C4-2B (cell line): ENCODE results near the gene GNG4.

Experiments
- H3K27ac ChIP-seq: fragments of 450-650 bp; 2 replicates; pipeline ENCODE4 v1.5.1; 2017
- ZFX ChIP-seq: fragments of 450-650 bp; IDR thresholded peaks from 2 replicates; pipeline ENCODE4 v1.6.1; 2017
- TF ChIP-seq, protein P1 (sequence below): fragments of 450-650 bp; conservative IDR thresholded peaks from 2 replicates; pipeline ENCODE4 v1.5.1; 2017; ENCODE audit warnings: mild to moderate bottlenecking

The GNG4 gene

DNA sequence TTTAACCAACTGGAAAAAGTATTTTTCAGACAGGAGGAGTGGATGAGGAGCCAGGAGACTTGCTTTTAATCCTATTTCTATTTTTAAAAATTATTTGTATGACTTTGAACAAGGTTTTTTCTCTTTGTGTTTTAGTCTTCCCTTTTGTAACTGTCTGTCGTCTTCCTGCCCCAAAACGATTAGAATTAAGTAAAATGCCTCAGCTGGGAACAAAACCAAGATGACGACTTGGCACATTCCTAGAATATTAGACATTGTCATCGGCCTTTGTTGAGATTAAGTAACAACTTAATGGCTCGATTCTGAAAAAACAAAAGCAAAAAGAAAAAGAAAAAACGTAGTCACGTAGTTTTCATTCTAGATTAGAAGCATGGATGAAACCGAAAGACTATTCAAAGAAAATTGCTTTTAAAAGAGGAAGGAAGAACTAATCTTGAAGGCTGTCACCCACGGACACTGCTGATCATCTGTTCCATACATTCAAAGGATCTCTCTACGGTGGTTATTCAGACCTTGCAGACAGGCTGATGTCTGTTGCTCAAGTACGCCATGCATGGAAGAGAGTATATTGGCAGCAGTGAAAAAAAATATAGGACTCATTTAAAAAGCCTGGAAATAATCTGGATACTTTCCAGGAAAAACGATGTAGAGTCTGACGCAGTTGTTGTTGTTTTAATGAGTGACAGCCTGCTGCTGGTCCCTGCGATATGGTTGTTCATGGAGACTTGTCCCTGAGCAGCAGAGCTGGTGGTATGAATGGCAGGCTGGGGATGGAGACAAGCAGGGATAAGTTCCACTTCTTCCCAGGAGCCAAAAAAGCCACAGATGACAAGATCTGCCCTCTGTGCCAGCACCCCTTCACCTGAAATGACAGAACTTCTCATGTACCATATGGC lies 16.8 kb downstream of the GNG4 start:
- no peak overlapping the region for H3K27ac ChIP-seq
- no peak for TF ChIP-seq ZFX
- TF ChIP-seq, protein P1, sequence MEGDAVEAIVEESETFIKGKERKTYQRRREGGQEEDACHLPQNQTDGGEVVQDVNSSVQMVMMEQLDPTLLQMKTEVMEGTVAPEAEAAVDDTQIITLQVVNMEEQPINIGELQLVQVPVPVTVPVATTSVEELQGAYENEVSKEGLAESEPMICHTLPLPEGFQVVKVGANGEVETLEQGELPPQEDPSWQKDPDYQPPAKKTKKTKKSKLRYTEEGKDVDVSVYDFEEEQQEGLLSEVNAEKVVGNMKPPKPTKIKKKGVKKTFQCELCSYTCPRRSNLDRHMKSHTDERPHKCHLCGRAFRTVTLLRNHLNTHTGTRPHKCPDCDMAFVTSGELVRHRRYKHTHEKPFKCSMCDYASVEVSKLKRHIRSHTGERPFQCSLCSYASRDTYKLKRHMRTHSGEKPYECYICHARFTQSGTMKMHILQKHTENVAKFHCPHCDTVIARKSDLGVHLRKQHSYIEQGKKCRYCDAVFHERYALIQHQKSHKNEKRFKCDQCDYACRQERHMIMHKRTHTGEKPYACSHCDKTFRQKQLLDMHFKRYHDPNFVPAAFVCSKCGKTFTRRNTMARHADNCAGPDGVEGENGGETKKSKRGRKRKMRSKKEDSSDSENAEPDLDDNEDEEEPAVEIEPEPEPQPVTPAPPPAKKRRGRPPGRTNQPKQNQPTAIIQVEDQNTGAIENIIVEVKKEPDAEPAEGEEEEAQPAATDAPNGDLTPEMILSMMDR: no peak

GRCh38 chr1:235631816-235632215 lies 17.8 kb downstream of the GNG4 start:
- no peak overlapping the region; the same call in 1 of the 2 replicates for H3K27ac ChIP-seq
- TF ChIP-seq, protein P1: no peak

- TF ChIP-seq, protein P1: no peak
- TF ChIP-seq ZFX: no peak
- H3K27ac ChIP-seq: no peak overlapping the region
These were observed 21.1 kb downstream of the GNG4 start for GRCh38 chr1:235628316-235629005.

- no peak for TF ChIP-seq ZFX
- TF ChIP-seq, protein P1: no peak
- H3K27ac ChIP-seq: no peak overlapping the region
These were observed 23.8 kb downstream of the GNG4 start for GRCh38 chr1:235625831-235626230.

DNA sequence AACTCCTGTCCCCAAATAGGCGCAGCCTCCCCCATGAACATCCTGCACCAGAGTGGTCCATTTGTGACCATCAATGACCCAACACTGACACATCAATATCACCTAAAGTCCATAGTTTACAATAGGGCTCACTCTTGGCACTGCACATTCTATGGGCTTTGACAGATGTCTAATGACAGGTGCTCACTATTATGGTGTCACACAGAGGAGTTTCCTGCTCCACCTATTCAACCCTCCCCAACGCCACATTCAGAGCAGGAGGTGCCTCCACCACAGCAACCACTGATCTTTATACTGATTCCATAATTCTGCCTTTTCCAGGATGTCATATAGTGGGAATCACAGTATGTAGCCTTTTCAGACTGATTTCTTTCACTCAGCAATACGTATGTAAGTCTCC lies 24.2 kb downstream of the GNG4 start:
- H3K27ac ChIP-seq: no peak overlapping the region
- TF ChIP-seq, protein P1: no peak
- TF ChIP-seq ZFX: no peak

GRCh38 chr1:235624721-235625333 lies 24.8 kb downstream of the GNG4 start:
- TF ChIP-seq ZFX: no peak
- TF ChIP-seq, protein P1: no peak
- H3K27ac ChIP-seq: no peak overlapping the region
